ENCODE measurements around the gene TPO. TPM values are rescaled to one million over a fixed set of nuclear protein-coding genes. Genes with fewer than 3 reads are reported as not detected.

The TPO gene
- total RNA-seq, 1 experiment from 2014 or later, result not detected

GRCh38 chr2:1370461-1370860 is 42.8 kb upstream of the TPO start:
- DNase-seq, result no peak
- Mint-ChIP-seq H3K36me3 (ENCODE audit: insufficient read depth, unreplicated experiment) (no peaks in the 10 kb centered on the region), H3K4me1 (ENCODE audit: low read depth, unreplicated experiment) (no peaks in the 10 kb centered on the region), H3K27me3 (ENCODE audit: unreplicated experiment) (no peaks in the 10 kb centered on the region), H3K4me3 (ENCODE audit: low read depth, unreplicated experiment) (no peak overlapping the region), H3K27ac (ENCODE audit: unreplicated experiment) (no peak overlapping the region), H3K9me3 (ENCODE audit: low read depth, unreplicated experiment) (peaks cover 10% of the 10 kb centered on the region)
- TF ChIP-seq CTCF (IDR thresholded peaks at IDR 0.05; ENCODE audit: unreplicated experiment), result no peak
- intact Hi-C loops (cut with micrococcal nuclease; ENCODE audit: unreplicated experiment), result no loop called here
- CTCF ChIA-PET, result no interaction called here
- BruUV-seq (replicated peaks), result no TSS peak

- Mint-ChIP-seq H3K36me3 (ENCODE audit: insufficient read depth, unreplicated experiment) (no peaks in the 10 kb centered on the region), H3K4me1 (ENCODE audit: low read depth, unreplicated experiment) (no peaks in the 10 kb centered on the region), H3K9me3 (ENCODE audit: low read depth, unreplicated experiment) (peaks cover 7% of the 10 kb centered on the region), H3K27me3 (ENCODE audit: unreplicated experiment) (no peaks in the 10 kb centered on the region), H3K4me3 (ENCODE audit: low read depth, unreplicated experiment) (no peak overlapping the region), H3K27ac (ENCODE audit: unreplicated experiment) (no peak overlapping the region)
- TF ChIP-seq CTCF (IDR thresholded peaks at IDR 0.05; ENCODE audit: unreplicated experiment), result no peak
- BruUV-seq (replicated peaks), result no TSS peak
- intact Hi-C loops (cut with micrococcal nuclease; ENCODE audit: unreplicated experiment), result no loop called here
- CTCF ChIA-PET, result no interaction called here
- DNase-seq, result no peak
Observed at GRCh38 chr2:1371082-1371481, 42.2 kb upstream of the TPO start.

GRCh38 chr2:1373830-1374229 is 39.4 kb upstream of the TPO start:
- no peak overlapping the region for H3K27ac Mint-ChIP-seq (ENCODE audit: unreplicated experiment)
- BruUV-seq (replicated peaks), result no TSS peak
- intact Hi-C loops (cut with micrococcal nuclease; ENCODE audit: unreplicated experiment), result no loop called here
- DNase-seq, result no peak
- CTCF ChIA-PET, result no interaction called here
- TF ChIP-seq CTCF (IDR thresholded peaks at IDR 0.05; ENCODE audit: unreplicated experiment), result no peak
- no peaks in the 10 kb centered on the region for H3K36me3 Mint-ChIP-seq (ENCODE audit: insufficient read depth, unreplicated experiment)
- no peaks in the 10 kb centered on the region for H3K4me1 Mint-ChIP-seq (ENCODE audit: low read depth, unreplicated experiment)
- no peak overlapping the region for H3K4me3 Mint-ChIP-seq (ENCODE audit: low read depth, unreplicated experiment)
- no peaks in the 10 kb centered on the region for H3K27me3 Mint-ChIP-seq (ENCODE audit: unreplicated experiment)
- peaks cover 4% of the 10 kb centered on the region for H3K9me3 Mint-ChIP-seq (ENCODE audit: low read depth, unreplicated experiment)

- intact Hi-C loops (cut with micrococcal nuclease; ENCODE audit: unreplicated experiment), result no loop called here
- no peaks in the 10 kb centered on the region for H3K36me3 Mint-ChIP-seq (ENCODE audit: insufficient read depth, unreplicated experiment)
- CTCF ChIA-PET, result no interaction called here
Observed at GRCh38 chr2:1374287-1374686, 39.0 kb upstream of the TPO start.

More at GRCh38 chr2:1374287-1374686, 39.0 kb upstream of the TPO start:
- BruUV-seq (replicated peaks), result no TSS peak
- H3K4me1 Mint-ChIP-seq (ENCODE audit: low read depth, unreplicated experiment), result no peaks in the 10 kb centered on the region
- H3K27me3 Mint-ChIP-seq (ENCODE audit: unreplicated experiment), result no peaks in the 10 kb centered on the region
- no peak overlapping the region for H3K4me3 Mint-ChIP-seq (ENCODE audit: low read depth, unreplicated experiment)
- no peak for DNase-seq
- no peak for TF ChIP-seq CTCF (IDR thresholded peaks at IDR 0.05; ENCODE audit: unreplicated experiment)
- peaks cover 4% of the 10 kb centered on the region for H3K9me3 Mint-ChIP-seq (ENCODE audit: low read depth, unreplicated experiment)
- H3K27ac Mint-ChIP-seq (ENCODE audit: unreplicated experiment), result no peak overlapping the region

All from Calu3 (cell line).